T-helper 1 cell treated with Interleukin-12 subunit alpha and Interleukin-12 subunit beta and Interleukin-4 antibody, amounts not matched to agents 30 ng/mL and 1 ng/mL, for 36 hours (primary cell): Measurements from ENCODE around the gene GOSR2. TPM values are rescaled to one million over a fixed set of nuclear protein-coding genes. Genes with fewer than 3 reads are reported as not detected.
"Not testable (repeated sequence)": the region's sequence is repeated elsewhere in the genome, so short reads cannot be mapped to it uniquely, and the experiment has no call there.

Source experiments
- intact Hi-C: fragments of 100-400 bp; cut with micrococcal nuclease; formaldehyde crosslinking; loops from one replicate; pipeline ENCODE4 v1.15.1; 2024
- total RNA-seq: library from RNA; stranded (reverse); gene quantifications from 2 replicates; pipeline ENCODE4 v1.2.3, GENCODE V29; 2022

Gene GOSR2
- total RNA-seq, 1 donor from 2014 or later: 67.1 TPM

DNA sequence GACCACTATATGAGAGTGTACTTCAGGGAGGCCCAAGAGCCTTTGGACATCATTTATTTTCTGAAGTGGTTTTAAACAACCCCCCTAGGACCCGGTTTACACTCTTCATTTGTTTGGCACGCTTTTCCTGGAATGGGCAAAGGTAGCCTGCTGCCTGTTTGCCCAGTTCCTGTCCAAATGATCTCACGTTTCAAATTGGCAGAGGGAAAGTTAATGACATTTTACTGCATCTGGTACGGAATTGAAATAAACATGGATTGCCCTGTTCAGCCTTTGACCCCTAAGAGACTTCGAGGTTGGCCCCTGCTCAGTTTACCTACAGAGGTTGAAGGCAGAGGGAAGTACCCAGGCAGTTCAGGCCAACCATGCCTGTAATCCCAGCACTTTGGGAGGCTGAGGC lies 61.9 kb downstream of the GOSR2 start:
- intact Hi-C loops: no loop called here

DNA sequence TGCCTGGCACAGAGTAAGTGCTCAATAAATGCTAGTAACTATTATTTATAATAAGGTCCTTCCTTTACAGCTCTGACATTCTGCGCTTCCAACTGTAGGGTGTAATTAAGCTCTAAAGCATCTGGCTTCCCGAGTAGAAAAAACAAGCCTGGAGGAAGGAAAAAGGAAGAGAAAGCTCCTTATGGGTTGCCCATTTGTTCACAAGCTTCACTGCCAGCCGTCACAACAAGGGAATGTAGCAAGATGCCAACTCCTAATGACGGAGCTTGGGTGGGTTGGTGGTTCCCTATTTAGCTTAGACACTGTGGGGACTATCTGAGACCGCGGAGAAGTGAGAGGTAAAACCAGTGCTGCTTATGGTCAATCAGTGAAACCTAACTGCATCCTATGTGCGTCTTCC lies 63.4 kb downstream of the GOSR2 start:
- intact Hi-C loops: no loop called here

DNA sequence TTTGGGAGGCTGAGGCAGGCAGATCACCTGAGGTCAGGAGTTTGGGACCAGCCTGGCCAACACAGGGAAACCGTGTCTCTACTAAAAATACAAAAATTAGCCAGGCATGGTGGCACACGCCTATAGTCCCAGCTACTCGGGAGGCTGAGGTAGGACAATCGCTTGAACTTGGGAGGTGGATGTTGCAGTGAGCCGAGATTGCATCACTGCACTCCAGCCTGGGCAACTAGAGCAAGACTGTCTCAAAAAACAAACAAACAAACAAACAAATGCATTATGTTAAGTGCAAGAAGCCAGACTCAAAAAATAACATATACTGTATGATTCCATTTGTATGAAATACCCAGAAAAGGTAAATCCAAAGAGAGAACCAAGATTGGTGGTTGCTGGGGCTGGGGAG lies 65.0 kb downstream of the GOSR2 start:
- intact Hi-C loops: not testable (repeated sequence)

DNA sequence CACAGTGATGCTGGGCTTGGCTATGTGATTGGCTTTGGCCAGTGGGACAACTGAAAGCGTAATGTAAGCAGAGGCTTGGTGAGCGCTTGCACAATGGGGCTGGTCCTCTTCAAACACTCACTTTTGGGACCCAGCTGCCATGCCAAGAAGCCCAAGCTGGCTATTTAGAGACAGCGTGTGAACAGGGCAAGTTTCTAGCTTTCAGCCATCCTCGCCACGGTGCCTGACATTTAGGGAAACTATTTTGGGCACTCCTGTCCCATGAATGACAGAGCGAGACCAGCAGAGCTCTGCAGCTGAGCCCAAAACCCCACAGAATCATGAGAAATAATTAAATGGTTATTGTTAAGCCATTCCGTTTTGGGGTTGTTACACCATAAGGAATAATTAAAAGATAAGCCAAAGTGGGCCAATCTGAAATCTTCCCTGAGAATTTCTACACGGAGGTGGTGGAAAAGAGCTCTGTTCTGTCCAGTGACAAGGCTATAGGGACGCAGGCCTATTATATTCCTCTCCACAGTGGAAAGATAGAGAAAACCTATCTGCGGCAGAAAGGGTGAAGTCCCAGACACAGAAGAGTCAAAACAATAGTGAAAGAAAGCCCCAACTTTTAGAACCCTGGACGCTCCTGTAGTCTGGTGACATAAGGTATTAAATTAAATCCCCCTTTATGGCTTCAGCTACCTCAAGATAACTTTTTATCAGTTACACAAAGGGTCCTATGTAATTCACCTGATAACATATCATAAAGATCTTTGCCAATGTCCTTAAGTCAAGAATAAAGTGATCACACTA lies 66.9 kb downstream of the GOSR2 start:
- intact Hi-C loops: no loop called here

DNA sequence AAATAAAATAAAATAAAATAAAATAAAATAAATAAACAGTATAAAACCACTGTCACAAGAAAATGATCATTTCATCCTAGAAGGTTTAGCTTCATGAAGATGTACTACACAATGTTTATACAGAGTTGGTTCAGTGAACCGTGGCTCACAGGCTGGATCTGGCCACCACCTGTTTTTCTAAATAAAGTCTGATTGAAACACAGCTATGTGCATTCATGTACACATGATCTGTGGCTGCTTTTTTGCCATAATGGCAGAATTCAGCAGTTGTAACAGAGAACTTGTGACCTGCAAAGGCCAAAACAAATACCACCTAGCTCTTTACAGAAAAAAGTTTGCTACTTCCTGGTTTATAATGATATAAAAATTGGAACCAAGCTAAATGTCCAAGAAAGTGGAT lies 68.7 kb downstream of the GOSR2 start:
- intact Hi-C loops: no loop called here

Other genes with a start within 250 kb of the GOSR2 start
- gene WNT3, start 104.5 kb upstream of the GOSR2 start, total RNA-seq: not detected in 2 replicates
- gene WNT9B, start 71.6 kb upstream of the GOSR2 start, total RNA-seq: not detected in 2 replicates
- not detected in 2 replicates for gene RPRML, start 56.1 kb downstream of the GOSR2 start, total RNA-seq